CD4-positive, alpha-beta T cell (primary cell): ENCODE results near the gene CETP. TPM values are rescaled to one million over a fixed set of nuclear protein-coding genes. Genes with fewer than 3 reads are reported as not detected.

Experiments
- ATAC-seq: fragments of 200-7000 bp; cut with Tn5 transposase; one replicate; pipeline ENCODE4 v1.10.0; 2022; ENCODE audit warnings: mild to moderate bottlenecking; ENCODE audit not compliant: poor library complexity
- CTCF ChIA-PET: fragments of 350-600 bp; sonication (Branson Sonifier 250); formaldehyde crosslinking; loops from one replicate; lab custom pipeline; 2021; ENCODE audit warnings: antibody characterized with exemption, inconsistent platforms; lab: Charles Lee
- POLR2A ChIA-PET: fragments of 350-600 bp; sonication (Branson Sonifier 250); formaldehyde crosslinking; loops from one replicate; lab custom pipeline; 2021; ENCODE audit warnings: antibody characterized with exemption, inconsistent platforms; lab: Charles Lee
- DNase-seq, 14 experiments: peaks; one replicate each; pipeline ENCODE4 v3.0.0-alpha.2; 2013 to 2020; ENCODE audit warnings: mixed read lengths in 2 of 14
- H3K27ac ChIP-seq, 2 donors: one replicate each; pipeline versions ENCODE4 v1.5.1 to v1.7.0; 2013; ENCODE audit warnings: low read length in 2 of 2, low read depth in 1 of 2, mild to moderate bottlenecking in 1 of 2
- H3K27me3 ChIP-seq, 2 experiments: 1 replicate in 1 of 2; 2 replicates in 1 of 2; pipeline versions ENCODE4 v1.6.1 to v1.7.0; 2013; ENCODE audit warnings: low read length in 2 of 2, control low read depth in 1 of 2, mild to moderate bottlenecking in 1 of 2, moderate library complexity in 1 of 2; ENCODE audit not compliant: insufficient read depth in 2 of 2, control insufficient read depth in 1 of 2
- H3K36me3 ChIP-seq: one replicate; pipeline ENCODE4 v1.6.1; 2013; ENCODE audit warnings: low read length, control low read depth; ENCODE audit not compliant: insufficient read depth
- H3K4me1 ChIP-seq: one replicate; pipeline ENCODE4 v1.6.1; 2013; ENCODE audit warnings: low read length, control low read depth; ENCODE audit not compliant: insufficient read depth
- H3K4me3 ChIP-seq: one replicate; pipeline ENCODE4 v1.5.1; 2013; ENCODE audit warnings: mild to moderate bottlenecking, low read length, moderate library complexity
- H3K9me3 ChIP-seq, 2 experiments: 1 replicate in 1 of 2; 2 replicates in 1 of 2; pipeline versions ENCODE4 v1.6.1 to v1.7.0; 2013; ENCODE audit warnings: low read length in 2 of 2, mild to moderate bottlenecking in 2 of 2, control low read depth in 1 of 2, moderate library complexity in 1 of 2; ENCODE audit not compliant: control insufficient read depth in 1 of 2, insufficient read depth in 1 of 2
- H3K27ac Mint-ChIP-seq: one replicate; pipeline ENCODE4 v1.8.0; 2020; ENCODE audit warnings: mixed read lengths
- H3K27me3 Mint-ChIP-seq: one replicate; pipeline ENCODE4 v1.8.0; 2021; ENCODE audit warnings: mixed read lengths
- H3K36me3 Mint-ChIP-seq: one replicate; pipeline ENCODE4 v1.8.0; 2021; ENCODE audit warnings: low read depth, mixed read lengths
- H3K4me1 Mint-ChIP-seq: one replicate; pipeline ENCODE4 v1.8.0; 2021; ENCODE audit warnings: low read depth, mixed read lengths
- H3K4me3 Mint-ChIP-seq: one replicate; pipeline ENCODE4 v1.8.0; 2020; ENCODE audit warnings: mild to moderate bottlenecking, mixed read lengths
- H3K9me3 Mint-ChIP-seq: one replicate; pipeline ENCODE4 v1.8.0; 2020; ENCODE audit warnings: mixed read lengths
- CTCF ChIP-seq: fragments of 200-600 bp; IDR thresholded peaks from one replicate; pipeline ENCODE4 v1.8.0; 2022; ENCODE audit warnings: antibody characterized with exemption, mild to moderate bottlenecking
- intact Hi-C, 2 experiments: fragments of 100-400 bp; cut with DNase I in 1 of 2; cut with micrococcal nuclease in 1 of 2; formaldehyde crosslinking; loops; one replicate each; pipeline versions ENCODE4 v1.15.1 to v1.9.0; 2023 to 2025; cut with DNase I, micrococcal nuclease
- total RNA-seq, 174 experiments: library from RNA in 2 of 174; stranded (reverse) in 2 of 174; gene quantifications; one replicate each; pipeline ENCODE4 v1.2.3 and lab custom pipeline; 2021 to 2026

Gene CETP
- total RNA-seq, 2 experiments from 2014 or later: not detected

- no peaks in the 10 kb centered on the region for H3K9me3 ChIP-seq
- no peak overlapping the region for H3K27ac ChIP-seq
- CTCF ChIA-PET: interaction anchor here (1.9 to 3.1 kb wide), 3 partner anchors 20 to 63 kb away, joined by 4 to 17 read pairs (median 10); no protein-coding TSS in a partner anchor
- H3K27me3 ChIP-seq: no peaks in the 10 kb centered on the region
- intact Hi-C loops: no loop called here
- Mint-ChIP-seq H3K27ac (peak overlapping the region; percentile 84), H3K36me3 (peaks cover 96% of the 10 kb centered on the region), H3K27me3 (no peaks in the 10 kb centered on the region), H3K9me3 (no peaks in the 10 kb centered on the region), H3K4me3 (peak overlapping the region; percentile 49), H3K4me1 (peaks cover 91% of the 10 kb centered on the region)
- no peak for TF ChIP-seq CTCF
- ATAC-seq: no peak
- H3K4me1 ChIP-seq: peaks cover 89% of the 10 kb centered on the region
- peaks cover 92% of the 10 kb centered on the region for H3K36me3 ChIP-seq
- DNase-seq: peak in 1 of 14 experiments; percentile 27
- H3K4me3 ChIP-seq: no peak overlapping the region
- POLR2A ChIA-PET: interaction anchor here (1.1 to 7.0 kb wide), 4 partner anchors 17 to 33 kb away, joined by 4 to 55 read pairs (median 32); partner anchors contain the start of gene NLRC5
Measured at GRCh38 chr16:57021757-57022156, 60.0 kb downstream of the CETP start.

GRCh38 chr16:57022445-57022844, 60.7 kb downstream of the CETP start:
- intact Hi-C loops: no loop called here

More at GRCh38 chr16:57022445-57022844, 60.7 kb downstream of the CETP start:
- H3K27me3 Mint-ChIP-seq: no peaks in the 10 kb centered on the region
- DNase-seq (no peak), ATAC-seq (no peak)
- H3K4me3 Mint-ChIP-seq: peak overlapping the region; percentile 27
- CTCF ChIA-PET: interaction anchor here (1.2 to 3.1 kb wide), 4 partner anchors 9 to 62 kb away, joined by 3 to 17 read pairs (median 7); no protein-coding TSS in a partner anchor
- H3K27ac Mint-ChIP-seq: peak overlapping the region; percentile 84
- H3K4me1 Mint-ChIP-seq: peaks cover 91% of the 10 kb centered on the region
- Histone ChIP-seq H3K9me3 (no peaks in the 10 kb centered on the region), H3K27me3 (no peaks in the 10 kb centered on the region), H3K36me3 (peaks cover 92% of the 10 kb centered on the region), H3K4me3 (no peak overlapping the region), H3K27ac (peak overlapping the region; percentile 23 to 69), H3K4me1 (peaks cover 89% of the 10 kb centered on the region)
- POLR2A ChIA-PET: interaction anchor here (0.8 to 7.0 kb wide), 7 partner anchors 13 to 86 kb away, joined by 3 to 55 read pairs (median 8); partner anchors contain the start of gene NLRC5
- no peaks in the 10 kb centered on the region for H3K9me3 Mint-ChIP-seq
- peaks cover 96% of the 10 kb centered on the region for H3K36me3 Mint-ChIP-seq
- no peak for TF ChIP-seq CTCF
